ENCODE data around the gene GJC3. TPM values are rescaled to one million over a fixed set of nuclear protein-coding genes. Genes with fewer than 3 reads are reported as not detected.

GJC3 gene
- total and polyA plus RNA-seq, 9 of the 15 experiments (the other 6 are each of a cell fraction or from before 2014, with no cell fraction given), result 0.10 to 0.45 (median 0.28) TPM; not detected in 1

DNA sequence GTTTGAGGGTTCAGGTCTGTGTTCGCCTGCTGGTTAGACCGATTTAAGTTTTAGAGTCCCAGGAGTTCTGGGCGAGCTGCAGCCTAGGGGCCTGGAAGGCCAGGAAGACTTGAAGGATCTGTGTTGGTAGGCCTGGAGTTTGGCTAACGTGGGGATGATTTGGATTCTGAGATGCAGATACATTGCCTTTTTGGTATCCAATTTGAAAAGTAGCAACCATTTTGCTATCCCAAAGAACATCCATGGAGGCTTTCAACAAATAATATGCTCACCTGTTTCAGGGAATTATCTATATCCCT is 9.7 kb downstream of the GJC3 start (continued):
- TF ChIP-seq CBX8 (IDR thresholded peaks at IDR 0.05; ENCODE audit: borderline replicate concordance, extremely low read depth, low read depth, low read length, poor library complexity, severe bottlenecking), result no peak
- no peak for TF ChIP-seq POLR2G (IDR thresholded peaks at IDR 0.05; ENCODE audit: low read depth, low read length)
- TF ChIP-seq, protein P1, sequence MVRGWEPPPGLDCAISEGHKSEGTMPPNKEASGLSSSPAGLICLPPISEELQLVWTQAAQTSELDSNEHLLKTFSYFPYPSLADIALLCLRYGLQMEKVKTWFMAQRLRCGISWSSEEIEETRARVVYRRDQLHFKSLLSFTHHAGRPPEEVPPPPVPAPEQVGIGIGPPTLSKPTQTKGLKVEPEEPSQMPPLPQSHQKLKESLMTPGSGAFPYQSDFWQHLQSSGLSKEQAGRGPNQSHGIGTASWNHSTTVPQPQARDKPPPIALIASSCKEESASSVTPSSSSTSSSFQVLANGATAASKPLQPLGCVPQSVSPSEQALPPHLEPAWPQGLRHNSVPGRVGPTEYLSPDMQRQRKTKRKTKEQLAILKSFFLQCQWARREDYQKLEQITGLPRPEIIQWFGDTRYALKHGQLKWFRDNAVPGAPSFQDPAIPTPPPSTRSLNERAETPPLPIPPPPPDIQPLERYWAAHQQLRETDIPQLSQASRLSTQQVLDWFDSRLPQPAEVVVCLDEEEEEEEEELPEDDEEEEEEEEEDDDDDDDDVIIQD (CRISPR knock-in tag; IDR thresholded peaks at IDR 0.05), result no peak
- TF ChIP-seq KLF16 (IDR thresholded peaks at IDR 0.05), result no peak
- TF ChIP-seq, protein P2, sequence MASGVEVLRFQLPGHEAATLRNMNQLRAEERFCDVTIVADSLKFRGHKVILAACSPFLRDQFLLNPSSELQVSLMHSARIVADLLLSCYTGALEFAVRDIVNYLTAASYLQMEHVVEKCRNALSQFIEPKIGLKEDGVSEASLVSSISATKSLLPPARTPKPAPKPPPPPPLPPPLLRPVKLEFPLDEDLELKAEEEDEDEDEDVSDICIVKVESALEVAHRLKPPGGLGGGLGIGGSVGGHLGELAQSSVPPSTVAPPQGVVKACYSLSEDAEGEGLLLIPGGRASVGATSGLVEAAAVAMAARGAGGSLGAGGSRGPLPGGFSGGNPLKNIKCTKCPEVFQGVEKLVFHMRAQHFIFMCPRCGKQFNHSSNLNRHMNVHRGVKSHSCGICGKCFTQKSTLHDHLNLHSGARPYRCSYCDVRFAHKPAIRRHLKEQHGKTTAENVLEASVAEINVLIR (CRISPR knock-in tag; IDR thresholded peaks at IDR 0.05), result no peak
- TF ChIP-seq ZNF354B (CRISPR knock-in tag; IDR thresholded peaks at IDR 0.05), result no peak
- no peak for TF ChIP-seq ZNF311 (CRISPR knock-in tag; IDR thresholded peaks at IDR 0.05)
- TF ChIP-seq TOE1 (IDR thresholded peaks at IDR 0.05; ENCODE audit: borderline replicate concordance), result 0 out of 2 replicates have a peak, but pooled peaks have one; percentile 31
- no peak for TF ChIP-seq TOE1 (CRISPR knock-in tag; IDR thresholded peaks at IDR 0.05; ENCODE audit: borderline replicate concordance, low read depth)
- TF ChIP-seq FOXK1 (CRISPR knock-in tag; IDR thresholded peaks at IDR 0.05; ENCODE audit: borderline replicate concordance), result 0 out of 2 replicates have a peak, but pooled peaks have one; percentile 28
- 0 out of 2 replicates have a peak, but pooled peaks have one; percentile 9 for TF ChIP-seq ZNF175 (CRISPR knock-in tag; IDR thresholded peaks at IDR 0.05; ENCODE audit: low read depth)
- TF ChIP-seq, protein P3, sequence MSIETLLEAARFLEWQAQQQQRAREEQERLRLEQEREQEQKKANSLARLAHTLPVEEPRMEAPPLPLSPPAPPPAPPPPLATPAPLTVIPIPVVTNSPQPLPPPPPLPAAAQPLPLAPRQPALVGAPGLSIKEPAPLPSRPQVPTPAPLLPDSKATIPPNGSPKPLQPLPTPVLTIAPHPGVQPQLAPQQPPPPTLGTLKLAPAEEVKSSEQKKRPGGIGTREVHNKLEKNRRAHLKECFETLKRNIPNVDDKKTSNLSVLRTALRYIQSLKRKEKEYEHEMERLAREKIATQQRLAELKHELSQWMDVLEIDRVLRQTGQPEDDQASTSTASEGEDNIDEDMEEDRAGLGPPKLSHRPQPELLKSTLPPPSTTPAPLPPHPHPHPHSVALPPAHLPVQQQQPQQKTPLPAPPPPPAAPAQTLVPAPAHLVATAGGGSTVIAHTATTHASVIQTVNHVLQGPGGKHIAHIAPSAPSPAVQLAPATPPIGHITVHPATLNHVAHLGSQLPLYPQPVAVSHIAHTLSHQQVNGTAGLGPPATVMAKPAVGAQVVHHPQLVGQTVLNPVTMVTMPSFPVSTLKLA (conservative IDR thresholded peaks at IDR 0.05), result peak in 1 of 2 experiments; percentile 16; a peak in 1 of 4 replicates
- TF ChIP-seq ETV5 (CRISPR knock-in tag; IDR thresholded peaks at IDR 0.05; ENCODE audit: low read depth), result no peak
- TF ChIP-seq, protein P4, sequence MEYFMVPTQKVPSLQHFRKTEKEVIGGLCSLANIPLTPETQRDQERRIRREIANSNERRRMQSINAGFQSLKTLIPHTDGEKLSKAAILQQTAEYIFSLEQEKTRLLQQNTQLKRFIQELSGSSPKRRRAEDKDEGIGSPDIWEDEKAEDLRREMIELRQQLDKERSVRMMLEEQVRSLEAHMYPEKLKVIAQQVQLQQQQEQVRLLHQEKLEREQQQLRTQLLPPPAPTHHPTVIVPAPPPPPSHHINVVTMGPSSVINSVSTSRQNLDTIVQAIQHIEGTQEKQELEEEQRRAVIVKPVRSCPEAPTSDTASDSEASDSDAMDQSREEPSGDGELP (CRISPR knock-in tag; IDR thresholded peaks at IDR 0.05; ENCODE audit: borderline replicate concordance), result no peak
- TF ChIP-seq CC2D1A (IDR thresholded peaks at IDR 0.05), result 0 out of 2 replicates have a peak, but pooled peaks have one; percentile 37
- TF ChIP-seq, protein P5, sequence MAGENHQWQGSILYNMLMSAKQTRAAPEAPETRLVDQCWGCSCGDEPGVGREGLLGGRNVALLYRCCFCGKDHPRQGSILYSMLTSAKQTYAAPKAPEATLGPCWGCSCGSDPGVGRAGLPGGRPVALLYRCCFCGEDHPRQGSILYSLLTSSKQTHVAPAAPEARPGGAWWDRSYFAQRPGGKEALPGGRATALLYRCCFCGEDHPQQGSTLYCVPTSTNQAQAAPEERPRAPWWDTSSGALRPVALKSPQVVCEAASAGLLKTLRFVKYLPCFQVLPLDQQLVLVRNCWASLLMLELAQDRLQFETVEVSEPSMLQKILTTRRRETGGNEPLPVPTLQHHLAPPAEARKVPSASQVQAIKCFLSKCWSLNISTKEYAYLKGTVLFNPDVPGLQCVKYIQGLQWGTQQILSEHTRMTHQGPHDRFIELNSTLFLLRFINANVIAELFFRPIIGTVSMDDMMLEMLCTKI (IDR thresholded peaks at IDR 0.05; ENCODE audit: partially characterized antibody), result no peak
- TF ChIP-seq NBN (IDR thresholded peaks at IDR 0.05; ENCODE audit: low read depth), result peak; percentile 65; the same call in 1 of the 2 replicates

All from K562 (cell line).